Mesendoderm (in vitro differentiated cells): Measurements from ENCODE around the gene APBB2.

Experiments used
- DNase-seq: peaks from one replicate; pipeline ENCODE4 v3.0.0; 2013
- H2AK5ac ChIP-seq: 2 replicates; pipeline ENCODE4 v1.6.1; 2013; ENCODE audit warnings: low read length, inconsistent platforms
- H2BK120ac ChIP-seq: 2 replicates; pipeline ENCODE4 v1.6.1; 2013; ENCODE audit warnings: low read depth, mild to moderate bottlenecking, low read length, moderate library complexity, mixed read lengths
- H2BK15ac ChIP-seq: replicated peaks from 2 replicates; pipeline ENCODE4 v1.6.1; 2013; ENCODE audit warnings: low read depth, mild to moderate bottlenecking, moderate library complexity
- H2BK5ac ChIP-seq: 2 replicates; pipeline ENCODE4 v1.6.1; 2013; ENCODE audit warnings: low read length, inconsistent platforms
- H3K18ac ChIP-seq: 2 replicates; pipeline ENCODE4 v1.6.1; 2013; ENCODE audit warnings: mild to moderate bottlenecking, low read length, mixed read lengths
- H3K23ac ChIP-seq: one replicate; pipeline ENCODE4 v1.6.1; 2013; ENCODE audit warnings: low read length
- H3K27ac ChIP-seq: 2 replicates; pipeline ENCODE4 v1.5.1; 2013; ENCODE audit warnings: low read depth, mild to moderate bottlenecking, inconsistent platforms, low read length, moderate library complexity
- H3K27me3 ChIP-seq: 2 replicates; pipeline ENCODE4 v1.6.1; 2013; ENCODE audit warnings: low read length, control low read depth, mild to moderate bottlenecking, inconsistent platforms; ENCODE audit not compliant: insufficient read depth, poor library complexity
- H3K36me3 ChIP-seq: 2 replicates; pipeline ENCODE4 v1.6.1; 2013; ENCODE audit warnings: low read length, inconsistent platforms; ENCODE audit not compliant: control insufficient read depth, insufficient read depth
- H3K4ac ChIP-seq: one replicate; pipeline ENCODE4 v1.6.1; 2013; ENCODE audit warnings: low read depth, mild to moderate bottlenecking, low read length, moderate library complexity
- H3K4me1 ChIP-seq: 2 replicates; pipeline ENCODE4 v1.6.1; 2013; ENCODE audit warnings: low read depth, low read length, inconsistent platforms; ENCODE audit not compliant: control insufficient read depth
- H3K4me2 ChIP-seq: 2 replicates; pipeline ENCODE4 v1.6.1; 2013; ENCODE audit warnings: low read length
- H3K4me3 ChIP-seq: 2 replicates; pipeline ENCODE4 v1.5.1; 2013; ENCODE audit warnings: mild to moderate bottlenecking, low read length
- H3K56ac ChIP-seq: one replicate; pipeline ENCODE4 v1.6.1; 2013; ENCODE audit warnings: low read length
- H3K79me1 ChIP-seq: 2 replicates; pipeline ENCODE4 v1.6.1; 2013; ENCODE audit warnings: low read length, inconsistent platforms
- H3K79me2 ChIP-seq: 2 replicates; pipeline ENCODE4 v1.6.1; 2013; ENCODE audit warnings: mild to moderate bottlenecking, low read length; ENCODE audit not compliant: control insufficient read depth, insufficient read depth
- H3K9ac ChIP-seq: 2 replicates; pipeline ENCODE4 v1.6.1; 2013; ENCODE audit warnings: low read length, inconsistent platforms
- H4K5ac ChIP-seq: one replicate; pipeline ENCODE4 v1.6.1; 2013; ENCODE audit warnings: low read length
- H4K8ac ChIP-seq: one replicate; pipeline ENCODE4 v1.6.1; 2013; ENCODE audit warnings: low read depth, mild to moderate bottlenecking, control low read depth, low read length, moderate library complexity
- WGBS: extraction: QIAGEN DNeasy Blood & Tissue Kit; methylation state at CpG from one replicate; pipeline ENCODE4 v1.1.7; 2013; ENCODE audit warnings: low lambda C conversion rate, missing lambda C conversion rate; ENCODE audit not compliant: insufficient coverage; ENCODE audit errors: extremely low coverage; 5-methylcytosine and 5-hydroxymethylcytosine counted together

APBB2 gene

DNA sequence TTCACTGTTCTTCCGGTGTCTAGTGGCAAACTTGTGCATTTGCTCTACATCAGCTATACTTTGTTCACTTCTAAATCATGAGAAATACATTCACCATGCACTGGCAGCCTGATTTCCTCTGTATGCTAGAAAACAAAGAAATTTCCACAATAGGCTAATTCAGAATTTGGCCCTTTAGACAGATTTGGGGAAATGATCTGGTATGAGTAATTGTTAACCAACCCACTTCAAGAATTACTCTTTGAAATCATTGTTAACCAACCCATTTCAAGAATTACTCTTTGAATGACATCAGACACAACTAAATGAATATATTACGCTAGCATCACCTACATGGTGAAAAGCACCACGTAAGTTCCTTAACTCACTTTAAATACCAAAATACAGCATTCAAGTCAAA is 14.6 kb downstream of the APBB2 start:
- no CpG with 5 or more reads among the region's 3 CpGs for WGBS

GRCh38 chr4:41197996-41198395 is 16.3 kb downstream of the APBB2 start:
- Histone ChIP-seq H3K27me3 (no peaks in the 10 kb centered on the region), H2BK15ac (no peak overlapping the region), H3K4me1 (peaks cover 3% of the 10 kb centered on the region), H4K5ac (no peak overlapping the region), H3K79me1 (peaks cover 18% of the 10 kb centered on the region), H3K4me3 (no peak overlapping the region), H3K4me2 (no peak overlapping the region), H2BK5ac (no peak overlapping the region), H3K4ac (no peak overlapping the region), H4K8ac (no peak overlapping the region), H3K56ac (no peak overlapping the region), H3K79me2 (peaks cover 18% of the 10 kb centered on the region), H2BK120ac (no peak overlapping the region), H3K9ac (no peak overlapping the region), H3K36me3 (no peaks in the 10 kb centered on the region), H2AK5ac (no peak overlapping the region), H3K18ac (no peak overlapping the region), H3K23ac (no peak overlapping the region), H3K27ac (no peak overlapping the region)
- no peak for DNase-seq
- no CpG with 5 or more reads among the region's 2 CpGs for WGBS

More for the DNA sequence above, 14.6 kb downstream of the APBB2 start:
- H3K56ac ChIP-seq: no peak overlapping the region
- no peak overlapping the region for H3K4ac ChIP-seq
- no peak overlapping the region for H3K4me3 ChIP-seq
- H2AK5ac ChIP-seq: no peak overlapping the region
- H3K36me3 ChIP-seq: no peaks in the 10 kb centered on the region
- H3K9ac ChIP-seq: no peak overlapping the region
- no peaks in the 10 kb centered on the region for H3K27me3 ChIP-seq
- peaks cover 27% of the 10 kb centered on the region for H3K79me2 ChIP-seq
- no peak overlapping the region for H2BK120ac ChIP-seq
- H2BK15ac ChIP-seq: no peak overlapping the region
- H3K4me2 ChIP-seq: no peak overlapping the region
- DNase-seq: no peak
- no peak overlapping the region for H2BK5ac ChIP-seq
- no peak overlapping the region for H3K18ac ChIP-seq
- peaks cover 18% of the 10 kb centered on the region for H3K79me1 ChIP-seq
- no peak overlapping the region for H4K8ac ChIP-seq
- H4K5ac ChIP-seq: no peak overlapping the region
- peaks cover 9% of the 10 kb centered on the region for H3K4me1 ChIP-seq
- no peak overlapping the region for H3K27ac ChIP-seq
- H3K23ac ChIP-seq: no peak overlapping the region

- Histone ChIP-seq H3K27ac (no peak overlapping the region), H3K27me3 (no peaks in the 10 kb centered on the region), H3K18ac (no peak overlapping the region), H3K9ac (no peak overlapping the region), H2BK120ac (no peak overlapping the region), H3K4me3 (no peak overlapping the region), H3K36me3 (no peaks in the 10 kb centered on the region), H2BK15ac (no peak overlapping the region), H2BK5ac (no peak overlapping the region), H4K8ac (no peak overlapping the region), H3K79me1 (peaks cover 18% of the 10 kb centered on the region), H3K79me2 (peaks cover 18% of the 10 kb centered on the region), H3K4me1 (peaks cover 3% of the 10 kb centered on the region), H3K4ac (no peak overlapping the region), H2AK5ac (no peak overlapping the region), H3K4me2 (no peak overlapping the region), H3K56ac (no peak overlapping the region), H3K23ac (no peak overlapping the region), H4K5ac (no peak overlapping the region)
- DNase-seq: no peak
- no CpG with 5 or more reads among the region's 3 CpGs for WGBS
Observed at GRCh38 chr4:41197495-41197894, 16.8 kb downstream of the APBB2 start.

DNA sequence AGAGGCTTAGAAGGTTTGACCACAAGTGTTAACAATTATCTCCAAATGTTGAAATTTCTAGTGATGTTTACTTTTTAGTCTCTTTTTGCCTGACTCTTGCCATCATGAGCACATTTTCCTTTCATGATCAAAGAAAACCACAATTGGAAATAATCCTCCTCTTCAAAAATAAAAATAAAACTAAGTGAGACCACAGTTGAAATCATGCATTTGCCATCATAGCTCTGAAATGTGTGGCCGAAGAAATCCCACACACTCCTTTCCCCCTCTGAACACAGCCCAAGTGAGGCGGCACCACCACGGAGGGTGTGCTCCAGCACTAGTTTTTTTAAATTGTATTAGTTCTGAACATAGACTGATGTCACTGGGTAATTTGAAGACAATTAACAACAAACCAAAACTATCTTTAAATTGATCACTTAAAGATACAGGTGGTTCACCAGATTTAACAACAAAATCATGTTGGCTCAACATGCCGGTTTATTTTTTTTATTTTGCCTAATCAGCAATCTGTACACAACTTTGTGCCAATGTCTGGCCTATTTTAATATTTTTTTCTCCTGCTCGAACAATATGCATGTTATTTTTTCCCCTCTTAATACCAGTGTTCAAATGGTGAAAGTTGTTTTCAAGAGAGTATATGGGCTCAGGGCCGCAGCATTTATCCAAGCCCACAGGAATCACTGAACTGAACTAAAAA is 17.6 kb downstream of the APBB2 start:
- no peak overlapping the region for H4K5ac ChIP-seq
- no peaks in the 10 kb centered on the region for H3K36me3 ChIP-seq
- no peak overlapping the region for H4K8ac ChIP-seq
- H3K27me3 ChIP-seq: no peaks in the 10 kb centered on the region
- H3K27ac ChIP-seq: no peak overlapping the region
- no peak overlapping the region for H2BK15ac ChIP-seq
- H3K4me2 ChIP-seq: no peak overlapping the region
- H3K18ac ChIP-seq: no peak overlapping the region
- H2BK5ac ChIP-seq: no peak overlapping the region
- no peak overlapping the region for H3K4me3 ChIP-seq
- H3K79me2 ChIP-seq: peaks cover 22% of the 10 kb centered on the region
- peaks cover 18% of the 10 kb centered on the region for H3K79me1 ChIP-seq
- no peak overlapping the region for H2AK5ac ChIP-seq
- H3K56ac ChIP-seq: no peak overlapping the region
- no peak overlapping the region for H3K23ac ChIP-seq
- H2BK120ac ChIP-seq: no peak overlapping the region
- WGBS: no CpG with 5 or more reads among the region's 6 CpGs
- no peak overlapping the region for H3K4ac ChIP-seq
- H3K9ac ChIP-seq: no peak overlapping the region
- DNase-seq: no peak
- peaks cover 2% of the 10 kb centered on the region for H3K4me1 ChIP-seq

DNA sequence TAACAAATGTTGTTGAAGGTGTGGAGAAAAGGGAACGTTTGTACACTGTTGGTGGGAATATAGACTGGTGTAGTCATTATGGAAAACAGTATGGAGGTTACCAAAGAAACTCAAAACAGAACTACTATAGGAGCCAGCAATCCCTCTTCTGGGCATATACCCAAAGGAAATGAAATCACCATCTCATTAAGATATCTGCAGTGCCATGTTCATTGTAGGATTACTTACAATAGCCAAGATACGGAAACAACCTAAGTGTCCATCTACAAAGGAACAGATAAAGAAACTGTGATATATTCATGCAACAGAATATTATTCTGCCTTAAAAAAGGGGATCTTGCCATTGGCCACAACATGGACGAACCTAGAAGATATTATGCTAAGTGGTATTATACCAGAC is 22.2 kb downstream of the APBB2 start:
- Histone ChIP-seq H4K8ac (no peak overlapping the region), H2BK15ac (no peak overlapping the region), H3K4me1 (no peaks in the 10 kb centered on the region), H3K27ac (no peak overlapping the region), H3K79me1 (peaks cover 11% of the 10 kb centered on the region), H3K9ac (no peak overlapping the region), H3K4ac (no peak overlapping the region), H3K27me3 (no peaks in the 10 kb centered on the region), H4K5ac (no peak overlapping the region), H2BK120ac (no peak overlapping the region), H3K23ac (no peak overlapping the region), H2BK5ac (no peak overlapping the region), H3K79me2 (peaks cover 11% of the 10 kb centered on the region), H3K36me3 (no peaks in the 10 kb centered on the region), H3K4me2 (no peak overlapping the region), H3K18ac (no peak overlapping the region), H3K4me3 (no peak overlapping the region), H3K56ac (no peak overlapping the region), H2AK5ac (no peak overlapping the region)
- no CpG with 5 or more reads among the region's 3 CpGs for WGBS
- DNase-seq: no peak

DNA sequence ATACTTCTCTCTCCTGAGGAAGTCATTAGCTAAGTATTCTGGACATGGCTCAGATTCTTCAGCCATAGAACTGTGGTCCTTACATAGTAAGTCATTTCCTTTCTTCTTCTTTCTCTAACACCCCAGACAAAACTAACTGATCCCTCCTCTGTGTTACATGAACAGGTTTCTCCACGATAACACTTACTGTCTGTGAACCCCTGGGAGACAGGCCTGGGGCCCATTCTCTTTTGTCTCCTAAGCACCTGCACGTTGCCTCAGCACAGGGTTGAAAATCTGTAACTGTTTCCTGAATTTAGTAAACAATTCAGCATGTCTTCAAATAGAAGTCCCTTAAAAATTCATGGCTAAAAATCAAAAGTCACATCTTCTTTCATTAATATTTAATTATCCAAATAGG is 24.7 kb downstream of the APBB2 start:
- H4K5ac ChIP-seq: no peak overlapping the region
- H2AK5ac ChIP-seq: no peak overlapping the region
- H3K9ac ChIP-seq: no peak overlapping the region
- H2BK15ac ChIP-seq: no peak overlapping the region
- no peak overlapping the region for H3K4me3 ChIP-seq
- no peaks in the 10 kb centered on the region for H3K27me3 ChIP-seq
- H3K23ac ChIP-seq: no peak overlapping the region
- peaks cover 2% of the 10 kb centered on the region for H3K79me1 ChIP-seq
- no peak overlapping the region for H3K56ac ChIP-seq
- DNase-seq: no peak
- no peak overlapping the region for H3K27ac ChIP-seq
- no peak overlapping the region for H2BK5ac ChIP-seq
- WGBS: no CpG with 5 or more reads among the region's 2 CpGs
- H3K79me2 ChIP-seq: peaks cover 5% of the 10 kb centered on the region
- no peaks in the 10 kb centered on the region for H3K4me1 ChIP-seq
- no peak overlapping the region for H3K4ac ChIP-seq
- H2BK120ac ChIP-seq: no peak overlapping the region
- H3K18ac ChIP-seq: no peak overlapping the region
- H4K8ac ChIP-seq: peak overlapping the region; percentile 56
- H3K4me2 ChIP-seq: no peak overlapping the region
- no peaks in the 10 kb centered on the region for H3K36me3 ChIP-seq
